GM18868 (cell line): ENCODE data around the gene RBKS.

ENCODE experiments used
- ATAC-seq: cut with Tn5 transposase; IDR thresholded peaks from one replicate; pipeline ENCODE4 v1.9.1; 2021; ENCODE audit warnings: mild to moderate bottlenecking, moderate library complexity; ENCODE audit not compliant: unreplicated experiment

The RBKS gene

DNA sequence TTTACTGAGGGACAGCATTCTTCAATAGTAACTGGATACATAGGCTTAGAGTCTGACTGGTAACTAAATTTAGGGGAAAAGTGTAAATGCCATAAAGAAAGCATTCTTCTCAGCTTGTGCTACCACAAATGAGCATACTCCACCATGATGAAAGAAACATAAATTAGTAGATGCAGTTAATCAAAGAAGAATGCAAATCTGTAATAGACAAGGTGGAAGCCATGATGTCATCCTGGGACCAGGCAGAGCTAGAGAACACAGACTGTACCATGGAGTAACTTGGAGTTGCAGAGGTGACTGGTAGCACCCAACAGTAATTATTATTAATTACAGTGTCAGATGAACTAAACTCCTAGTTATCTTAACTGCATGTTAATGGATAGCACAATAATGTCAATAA is 51.7 kb downstream of the RBKS start:
- ATAC-seq: no peak

DNA sequence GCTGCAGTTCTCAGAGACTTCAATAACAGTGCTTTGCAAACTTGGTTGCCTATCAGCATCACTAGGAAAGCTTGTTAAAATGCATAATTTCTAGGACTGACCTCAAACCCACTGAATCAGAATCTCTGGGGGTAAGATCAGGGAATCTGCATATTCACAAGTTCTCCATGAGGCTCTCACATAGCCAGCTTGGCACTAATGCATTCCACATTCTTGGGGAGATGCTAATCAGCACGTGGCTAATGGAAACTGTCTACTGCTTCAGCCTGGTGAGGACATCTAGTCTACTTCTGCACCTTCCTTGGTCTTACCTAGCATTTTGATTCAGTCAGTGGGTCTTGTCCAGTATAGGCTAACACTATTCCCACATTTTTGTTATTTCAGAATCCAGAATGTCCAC is 56.3 kb downstream of the RBKS start:
- ATAC-seq: no peak

DNA sequence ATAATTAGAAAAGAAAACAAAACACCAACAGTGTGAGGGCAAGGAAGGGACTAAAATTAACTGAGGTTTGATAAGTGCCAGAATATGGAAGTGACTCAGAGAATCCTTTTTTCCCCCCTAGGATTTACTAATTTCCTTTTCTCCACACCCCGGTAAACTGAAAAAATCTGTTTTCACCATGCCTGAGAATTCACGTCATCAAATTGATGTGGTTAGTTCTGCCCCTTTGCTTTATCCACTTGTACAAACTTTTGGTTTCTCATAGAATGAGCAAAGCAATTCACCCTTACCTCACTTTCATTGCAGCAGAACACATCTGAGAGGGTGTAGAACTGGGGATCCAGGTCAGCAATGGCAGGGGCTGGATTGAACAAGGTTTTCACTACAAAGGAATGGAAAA is 57.8 kb downstream of the RBKS start:
- ATAC-seq: no peak

DNA sequence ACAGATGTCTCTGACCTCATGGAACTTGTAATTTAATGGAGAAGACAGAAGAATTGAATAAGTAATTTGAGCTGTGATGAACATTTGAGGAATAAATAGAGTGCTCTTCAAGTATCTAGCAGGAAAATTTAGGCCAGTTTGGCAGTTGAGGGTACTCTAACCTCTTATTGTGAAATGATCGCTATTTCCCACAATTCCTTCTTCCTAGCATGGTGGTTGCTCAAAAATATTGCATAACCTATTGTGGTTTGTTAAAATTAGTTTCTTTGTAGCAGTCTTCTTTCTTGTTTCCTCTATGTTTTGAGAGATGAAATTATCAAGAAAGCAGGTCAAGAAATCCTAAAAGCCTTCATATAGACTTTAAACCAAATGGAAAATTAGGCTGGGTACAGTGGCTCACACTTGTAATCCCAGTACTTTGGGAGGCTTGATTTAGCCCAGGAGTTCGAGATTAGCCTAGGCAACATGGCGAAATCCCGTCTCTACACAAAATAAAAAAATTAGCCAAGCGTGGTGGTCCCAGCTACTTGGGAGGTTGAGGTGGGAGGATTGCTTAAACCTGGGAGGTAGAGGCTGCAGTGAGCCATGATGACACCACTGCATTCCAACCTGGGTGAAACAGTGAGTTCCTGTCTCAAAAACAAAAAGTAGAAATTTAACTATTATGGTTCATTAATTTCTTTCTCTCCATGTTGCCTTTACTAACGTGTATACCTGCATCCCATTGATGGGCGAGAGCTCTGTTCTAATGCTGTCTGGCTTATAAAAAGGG is 58.7 kb downstream of the RBKS start:
- no peak for ATAC-seq

DNA sequence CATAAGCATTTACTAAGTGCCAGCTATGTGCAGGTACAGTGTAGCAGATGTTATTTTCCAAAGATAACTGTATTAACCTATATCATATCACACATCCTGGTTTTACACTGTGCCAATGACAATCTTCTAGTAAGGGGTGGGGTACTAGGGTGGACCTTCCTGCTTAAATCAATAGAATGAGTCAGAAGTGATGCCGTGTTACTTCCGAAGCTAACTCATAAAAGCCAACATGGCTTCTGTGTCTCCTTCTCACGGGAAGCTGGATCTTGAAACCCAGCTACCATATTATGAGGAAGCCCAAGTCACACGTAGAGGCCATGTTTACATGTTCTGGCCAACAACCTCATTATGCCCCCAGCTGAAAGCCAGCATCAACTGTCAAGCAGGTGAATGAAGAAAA is 59.5 kb downstream of the RBKS start:
- ATAC-seq: no peak

DNA sequence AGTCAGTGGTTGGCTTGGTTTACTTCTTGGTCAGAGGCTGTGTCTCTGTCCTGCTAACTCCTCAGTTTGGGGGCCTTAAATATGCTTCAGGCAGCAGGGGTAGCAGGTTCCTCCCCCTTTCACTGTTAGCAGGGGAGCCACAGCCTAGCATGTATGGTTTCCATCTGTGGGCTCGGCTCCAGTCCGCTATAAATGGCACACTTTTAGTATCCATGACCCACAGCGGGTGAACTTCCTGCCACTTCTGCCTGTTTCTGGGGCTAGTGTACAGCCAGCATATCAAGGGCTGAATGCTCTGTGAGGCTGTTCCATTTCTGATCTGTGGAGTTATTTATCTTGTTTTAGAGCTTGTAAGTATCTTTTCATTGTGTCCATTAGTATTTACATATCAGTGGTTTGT is 60.4 kb downstream of the RBKS start:
- ATAC-seq: no peak

DNA sequence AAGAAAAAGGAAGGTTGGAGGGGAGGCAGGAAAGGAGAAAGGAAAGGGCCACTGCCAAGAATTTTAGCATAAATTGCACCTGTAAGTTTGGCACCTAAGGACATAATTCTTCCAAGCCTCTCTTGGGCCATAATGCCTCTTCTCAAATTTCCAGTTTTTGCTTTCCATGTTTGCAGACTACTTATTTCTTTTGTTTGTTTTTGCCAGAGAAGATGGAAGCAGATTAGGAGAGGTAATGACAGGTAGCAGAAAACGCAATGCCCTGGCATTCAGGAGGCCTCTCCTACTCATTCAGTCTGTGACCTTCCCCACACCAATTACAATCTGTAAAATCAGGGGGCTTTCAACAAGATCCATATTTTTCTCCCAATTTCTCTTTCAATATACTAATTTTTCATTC is 61.9 kb downstream of the RBKS start:
- ATAC-seq: no peak

DNA sequence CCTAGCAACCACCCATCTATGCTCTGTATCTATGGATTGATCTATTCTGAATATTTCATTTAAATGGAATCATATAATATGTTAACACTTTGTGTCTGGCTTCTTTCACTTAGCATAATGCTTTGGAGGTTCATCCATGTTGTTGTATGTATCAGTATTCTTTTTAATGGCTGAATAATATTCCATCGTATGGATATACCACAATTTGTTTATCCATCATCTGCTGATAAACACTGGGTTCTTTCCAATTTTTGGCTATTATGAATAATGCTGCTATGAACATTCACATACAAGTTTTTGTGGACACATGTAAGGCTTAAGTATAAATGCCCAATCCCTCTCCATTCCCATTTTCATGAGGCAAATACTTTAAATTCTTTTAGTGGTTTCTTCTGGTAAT is 65.8 kb downstream of the RBKS start:
- no peak for ATAC-seq

DNA sequence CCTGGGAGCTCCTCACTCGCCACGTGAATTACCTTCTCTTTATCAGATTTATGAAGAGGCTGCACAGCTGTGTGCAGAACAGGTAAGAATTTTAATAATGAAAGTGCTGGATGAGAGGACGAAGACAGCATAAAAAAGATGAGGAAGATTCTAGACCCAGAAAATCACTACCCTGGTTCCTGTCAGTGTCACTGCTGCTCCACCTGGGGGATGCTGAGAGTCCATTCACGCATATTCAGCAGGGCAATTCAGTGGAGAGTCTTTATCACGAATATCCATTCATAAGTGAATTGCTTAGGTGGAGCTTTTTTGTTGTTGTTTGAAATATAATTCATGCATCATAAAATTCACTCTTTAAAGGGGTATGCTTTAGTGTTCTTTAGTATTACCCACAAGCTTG is 66.6 kb downstream of the RBKS start:
- ATAC-seq: no peak

DNA sequence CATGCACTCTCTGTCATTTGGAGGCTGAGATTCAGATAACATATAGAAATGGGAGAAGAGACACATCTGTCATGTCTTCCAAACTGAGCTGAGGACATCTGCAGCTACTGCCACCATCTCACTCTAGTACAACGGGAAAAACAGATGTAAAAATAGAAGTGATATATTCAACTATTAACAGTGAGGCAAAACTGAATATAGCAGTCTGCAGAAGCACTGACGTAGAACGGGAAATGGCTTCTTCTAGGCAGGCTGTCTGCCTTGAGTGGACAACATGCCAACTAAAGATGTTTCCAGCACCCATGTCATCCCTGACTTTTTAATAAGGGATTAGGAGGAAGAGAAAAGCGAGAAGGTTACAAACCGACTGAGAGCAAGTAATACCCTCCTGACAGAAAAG is 67.1 kb downstream of the RBKS start:
- ATAC-seq: no peak

DNA sequence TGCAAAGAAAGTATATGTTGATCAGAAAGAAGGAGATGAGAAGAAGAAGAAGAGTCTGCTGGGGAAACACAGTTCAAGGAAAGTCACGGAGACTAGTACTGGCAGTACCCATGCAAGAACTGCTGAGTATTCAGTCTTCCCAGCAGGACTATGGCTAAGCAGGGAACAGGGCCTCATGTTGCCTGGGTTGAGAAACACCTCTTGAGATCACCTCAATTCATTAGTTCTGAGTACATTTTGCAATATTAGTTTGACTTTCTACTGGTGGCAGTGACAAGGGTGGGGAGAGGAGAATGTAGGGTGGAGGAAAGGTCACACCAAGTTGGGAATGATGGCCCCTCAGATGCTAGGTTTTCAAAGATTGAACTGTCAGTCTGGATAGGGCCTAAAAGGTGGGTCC is 68.1 kb downstream of the RBKS start:
- no peak for ATAC-seq

DNA sequence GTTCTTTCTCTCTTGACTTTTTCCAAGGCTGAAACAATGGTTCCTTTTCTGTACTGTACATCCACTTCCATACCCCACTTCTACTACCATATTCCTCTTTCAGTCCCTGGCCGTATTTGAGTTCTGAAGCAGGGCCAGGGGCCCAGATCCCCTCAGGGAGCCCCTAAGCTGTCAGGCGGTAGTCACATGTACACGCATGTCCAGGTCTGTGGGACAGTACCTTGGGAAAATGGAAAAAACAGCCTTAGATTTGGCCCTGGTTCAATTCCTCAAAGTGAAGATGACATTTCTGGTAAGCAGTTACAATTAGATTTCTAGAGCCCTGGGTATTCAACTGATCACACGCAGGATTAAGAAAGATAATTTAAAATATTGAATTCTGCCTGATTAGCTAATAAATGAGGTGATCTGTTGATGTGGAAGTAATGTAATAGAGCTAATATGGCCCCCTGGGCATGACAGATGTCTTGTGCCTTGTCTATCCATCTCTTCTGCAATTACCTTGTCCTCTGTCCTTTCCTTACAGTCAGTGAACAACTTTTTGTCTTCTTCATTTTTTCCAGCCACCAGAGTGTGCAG is 74.2 kb downstream of the RBKS start:
- no peak for ATAC-seq

DNA sequence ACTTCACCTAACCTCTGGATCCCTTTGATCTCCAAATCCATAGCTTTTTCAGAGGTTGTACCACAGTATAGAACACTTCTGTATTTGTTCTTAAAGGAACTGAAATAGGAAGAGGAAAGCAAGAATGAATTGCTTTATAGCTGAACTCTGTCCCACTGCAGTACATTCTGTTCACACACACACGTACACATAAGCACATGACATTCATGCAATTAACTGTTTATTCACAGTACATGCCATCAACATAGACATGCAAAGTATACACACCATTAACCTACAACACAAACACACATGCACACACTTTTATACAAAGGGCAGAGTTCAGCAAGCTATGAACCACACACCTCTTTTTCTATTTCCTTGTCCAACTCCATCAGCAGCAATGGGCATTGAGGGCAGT is 75.4 kb downstream of the RBKS start:
- ATAC-seq: no peak

DNA sequence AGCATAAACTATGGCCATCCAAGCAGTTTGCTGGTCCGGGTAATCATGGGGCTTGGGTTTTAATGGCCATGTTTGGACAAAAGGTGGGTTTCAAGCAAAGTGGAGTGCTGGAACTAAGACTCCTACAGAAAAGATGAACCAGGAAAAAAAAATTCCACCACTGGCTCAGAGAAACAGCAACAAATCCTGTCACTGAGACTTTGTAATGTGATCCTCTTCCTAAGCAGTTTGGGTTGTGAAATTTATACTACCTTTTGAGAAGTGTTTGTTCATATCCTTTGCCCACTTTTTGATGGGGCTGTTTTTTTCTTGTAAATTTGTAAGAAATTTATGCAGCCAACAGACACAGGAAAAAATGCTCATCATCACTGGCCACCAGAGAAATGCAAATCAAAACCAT is 78.4 kb downstream of the RBKS start:
- no peak for ATAC-seq

DNA sequence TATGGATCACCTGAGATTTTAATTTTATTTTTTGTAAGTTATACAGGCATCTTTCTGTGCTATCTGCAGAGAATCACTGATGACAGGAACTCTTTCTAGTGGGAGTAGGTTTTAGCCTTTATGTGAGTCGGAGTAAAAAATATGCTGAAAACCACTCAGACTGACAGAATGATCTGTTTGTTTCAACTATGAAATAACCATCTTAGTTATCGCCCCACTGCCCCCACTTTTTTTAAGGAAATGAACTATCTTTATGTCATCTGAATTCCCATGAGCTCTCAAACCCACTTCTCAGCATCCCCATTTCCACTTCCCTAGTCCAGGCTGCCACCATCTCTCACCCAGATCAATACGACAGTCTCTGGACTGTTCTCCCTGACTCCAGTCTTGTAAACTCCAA is 79.7 kb downstream of the RBKS start:
- ATAC-seq: no peak

DNA sequence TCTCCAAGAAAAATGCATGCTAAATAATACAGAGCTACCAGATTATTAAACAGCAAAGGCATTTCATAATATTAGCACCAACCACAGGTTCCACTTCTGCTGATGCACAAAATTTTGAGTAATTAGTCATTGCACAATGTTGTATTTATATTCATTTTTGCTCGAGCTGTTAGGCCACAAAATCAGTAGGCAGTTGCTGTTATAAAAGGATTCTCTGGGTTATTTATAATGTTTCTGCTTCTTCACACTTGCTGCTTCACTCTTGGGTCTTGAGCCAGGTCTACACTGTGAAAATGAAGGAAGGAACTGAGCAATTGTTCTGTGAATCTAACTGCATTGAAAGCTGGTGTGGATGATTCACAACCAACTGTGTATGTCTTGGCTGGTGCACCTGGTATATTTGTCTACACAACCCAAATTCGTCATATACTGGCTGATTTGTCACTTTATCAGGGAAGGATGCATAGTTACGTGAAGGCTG is 80.4 kb downstream of the RBKS start:
- no peak for ATAC-seq

DNA sequence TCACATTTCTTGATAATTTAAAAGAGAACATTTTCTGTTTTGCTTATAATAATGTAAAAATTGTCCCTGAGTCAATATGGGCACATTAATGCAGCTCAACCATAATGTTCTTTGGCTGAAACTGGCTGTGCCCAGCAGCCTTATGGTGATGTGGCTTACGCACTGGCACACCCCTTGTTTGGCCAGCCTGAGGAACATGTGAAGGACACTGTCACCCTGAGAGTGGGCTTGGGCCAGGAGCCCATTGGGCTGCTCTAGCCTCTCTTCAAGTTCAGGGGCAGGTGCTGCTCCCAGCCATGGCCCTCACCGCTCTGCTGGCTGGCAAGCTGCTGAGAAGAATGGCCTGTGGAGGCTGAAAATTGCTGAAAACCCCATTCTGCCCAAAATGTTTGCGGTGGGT is 81.2 kb downstream of the RBKS start:
- ATAC-seq: no peak

DNA sequence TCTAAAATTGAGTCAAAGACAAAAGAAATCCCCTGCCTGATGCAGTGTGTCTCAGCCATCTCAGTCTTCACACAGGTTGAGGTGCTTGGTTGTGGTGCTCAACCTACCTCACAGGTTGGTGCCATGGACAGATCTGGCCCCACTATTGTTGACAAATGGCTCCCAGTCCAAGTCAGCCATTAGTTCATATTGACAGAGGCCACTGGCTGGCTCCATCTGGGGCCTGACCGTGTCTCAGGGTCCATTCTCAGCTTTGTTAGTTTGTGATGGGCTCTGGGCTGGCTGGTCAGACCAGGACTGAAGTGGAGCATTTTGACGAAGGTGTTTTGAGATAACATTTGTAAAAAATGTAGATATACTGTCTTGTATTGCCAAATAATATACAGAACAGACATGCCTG is 81.8 kb downstream of the RBKS start:
- ATAC-seq: no peak

DNA sequence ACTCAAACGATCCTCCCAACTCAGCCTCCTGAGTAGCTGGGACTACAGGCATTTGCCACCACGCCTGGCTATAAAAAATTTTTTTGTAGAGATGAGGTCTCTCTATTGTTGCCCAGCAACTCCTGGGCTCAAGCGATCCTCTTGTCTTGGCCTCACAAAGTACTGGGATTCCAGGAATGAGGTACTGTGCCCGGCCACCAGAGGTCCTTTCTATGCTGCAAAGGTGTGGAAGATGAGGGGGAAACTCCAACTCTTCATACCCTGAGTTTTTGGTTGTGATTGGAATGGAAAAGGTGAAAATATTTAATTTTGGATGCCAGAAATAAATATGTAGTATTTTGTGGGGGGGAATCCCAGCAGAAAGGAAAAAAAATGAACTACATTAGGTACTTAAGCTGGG is 82.7 kb downstream of the RBKS start:
- no peak for ATAC-seq

DNA sequence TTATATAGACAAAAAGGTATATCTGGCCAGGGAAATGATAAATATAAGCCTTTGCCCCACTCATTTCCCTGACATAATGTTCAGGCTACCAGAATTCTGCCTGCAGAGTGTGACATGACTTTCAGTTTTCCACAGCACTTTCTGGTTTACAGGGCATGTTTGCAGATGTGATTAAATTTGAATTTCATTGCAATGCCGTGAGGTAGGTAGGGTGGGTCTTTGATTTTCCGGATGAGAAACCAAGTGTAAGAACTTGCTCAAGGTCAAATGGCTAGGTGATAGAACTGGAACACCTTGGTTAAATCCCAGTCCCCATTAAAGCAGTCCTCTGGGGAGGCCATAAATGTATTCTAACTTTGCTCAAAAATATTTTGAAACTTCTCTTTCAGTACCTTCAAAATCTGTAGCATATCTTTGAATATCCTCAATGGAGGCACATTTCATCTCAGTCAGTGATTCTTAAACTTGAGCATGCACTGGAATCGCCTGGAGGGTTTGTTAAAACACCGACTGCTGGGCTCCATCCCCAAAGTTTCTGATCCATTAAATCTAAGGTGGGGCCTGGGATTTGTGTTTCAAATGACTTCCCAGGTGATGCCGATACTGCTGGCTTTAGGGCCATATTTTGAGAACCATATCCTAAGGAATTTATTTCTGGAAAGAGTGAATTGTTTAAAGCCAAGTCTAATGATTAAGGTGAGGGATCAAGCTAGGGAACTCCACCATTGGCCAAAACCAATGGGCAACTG is 83.7 kb downstream of the RBKS start:
- no peak for ATAC-seq

DNA sequence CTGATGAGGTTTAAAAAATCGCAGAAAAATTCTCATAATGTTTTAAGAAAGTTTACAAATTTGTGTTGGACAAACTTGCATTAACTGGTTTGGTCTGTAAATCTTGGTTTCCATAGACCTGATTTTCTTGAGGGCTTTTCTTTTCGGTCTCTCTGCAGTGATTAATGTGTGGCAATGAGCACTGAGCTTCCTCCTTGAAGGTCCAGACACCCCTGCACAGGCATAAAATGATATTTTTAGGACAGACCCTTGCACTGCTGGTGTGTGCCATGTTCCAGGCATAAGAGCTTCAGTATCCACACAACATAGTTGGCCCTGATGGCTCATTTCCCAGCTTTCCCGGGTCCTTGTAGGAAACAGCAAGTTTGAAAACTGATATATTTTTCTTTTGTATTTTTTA is 85.0 kb downstream of the RBKS start:
- no peak for ATAC-seq

DNA sequence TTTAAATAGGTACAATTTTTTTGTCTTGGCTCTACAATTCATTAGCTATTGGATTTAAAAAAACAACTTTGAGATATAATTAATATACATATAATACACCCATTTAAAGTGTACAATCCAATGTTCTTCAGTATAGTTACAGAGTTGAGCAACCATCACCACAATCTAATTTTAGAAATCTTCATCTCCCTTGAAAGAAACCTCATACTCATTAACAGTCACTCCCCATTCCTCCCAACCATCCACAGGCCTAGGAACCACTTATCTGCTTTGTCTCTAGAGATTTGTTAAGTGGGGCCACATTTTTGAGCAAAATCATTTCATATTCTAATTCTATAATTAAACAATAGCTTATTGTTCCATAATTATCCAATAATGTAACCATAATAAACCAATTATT is 86.0 kb downstream of the RBKS start:
- no peak for ATAC-seq
